Rectal smooth muscle tissue (tissue), 1 donor: ENCODE data around the gene GABRG3.
"Not testable (repeated sequence)": the region's sequence is repeated elsewhere in the genome, so short reads cannot be mapped to it uniquely, and the experiment has no call there.

ENCODE experiments used
- H3K27ac ChIP-seq: one replicate; pipeline ENCODE4 v1.7.0; 2013; ENCODE audit warnings: low read depth, low read length, inconsistent platforms
- H3K27me3 ChIP-seq: one replicate; pipeline ENCODE4 v1.7.0; 2013; ENCODE audit warnings: low read length; ENCODE audit not compliant: control insufficient read depth, insufficient read depth
- H3K36me3 ChIP-seq: one replicate; pipeline ENCODE4 v1.7.0; 2013; ENCODE audit warnings: low read length; ENCODE audit not compliant: control insufficient read depth, insufficient read depth
- H3K4me1 ChIP-seq: one replicate; pipeline ENCODE4 v1.7.0; 2013; ENCODE audit warnings: low read length; ENCODE audit not compliant: control insufficient read depth, insufficient read depth
- H3K4me3 ChIP-seq: one replicate; pipeline ENCODE4 v1.7.0; 2013; ENCODE audit warnings: low read length
- H3K9ac ChIP-seq: one replicate; pipeline ENCODE4 v1.7.0; 2013; ENCODE audit warnings: low read length

GABRG3 gene

DNA sequence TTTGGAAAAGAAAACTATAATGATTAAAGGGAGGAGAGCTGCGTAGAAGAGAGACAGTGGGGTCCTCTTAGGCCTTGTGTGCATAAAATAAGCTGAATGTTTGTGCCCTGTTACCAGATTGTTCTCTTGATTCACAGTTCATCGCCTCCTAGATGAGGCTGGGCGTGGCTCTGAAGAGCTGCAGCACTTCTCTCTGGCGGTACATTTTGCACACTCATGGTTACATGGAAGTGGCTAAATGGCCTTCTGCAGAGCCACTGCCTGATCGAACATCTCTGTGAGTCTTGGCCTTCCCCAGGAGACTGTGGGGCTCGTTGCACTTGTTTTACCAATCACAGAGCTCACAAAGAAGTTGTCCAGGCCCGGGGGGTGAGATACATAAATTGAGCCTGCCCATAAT is 208.8 kb downstream of the GABRG3 start:
- Histone ChIP-seq H3K27ac (no peak overlapping the region), H3K36me3 (no peaks in the 10 kb centered on the region), H3K4me3 (no peak overlapping the region), H3K4me1 (no peaks in the 10 kb centered on the region), H3K9ac (no peak overlapping the region), H3K27me3 (no peaks in the 10 kb centered on the region)

DNA sequence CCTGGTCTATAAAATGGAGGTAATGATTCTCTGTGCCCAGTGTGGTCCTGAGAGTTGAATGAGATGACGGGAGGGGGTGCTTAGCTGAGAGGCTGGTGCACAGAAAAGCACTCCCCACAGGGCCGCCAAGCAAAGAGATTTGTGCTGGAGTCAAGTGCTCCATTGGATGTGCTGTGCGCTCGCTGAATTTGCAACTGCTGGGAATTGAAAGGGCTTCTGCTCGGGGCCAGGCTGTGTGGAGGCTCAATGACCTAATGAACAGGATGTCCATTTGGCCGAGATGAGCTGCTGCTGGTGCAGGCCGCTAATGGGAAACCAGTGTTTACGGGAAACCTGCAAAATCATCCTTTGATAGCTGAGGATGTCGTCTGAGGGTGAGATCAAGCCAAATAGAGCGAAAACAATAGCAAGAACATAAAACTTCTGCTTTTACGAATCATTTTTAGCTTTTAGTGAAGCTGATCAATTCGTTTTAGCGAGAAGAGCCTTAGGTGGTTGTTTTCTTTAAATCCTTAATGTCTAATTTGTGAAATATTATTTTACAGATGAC is 211.7 kb downstream of the GABRG3 start:
- Histone ChIP-seq H3K4me3 (no peak overlapping the region), H3K27ac (no peak overlapping the region), H3K27me3 (no peaks in the 10 kb centered on the region), H3K4me1 (no peaks in the 10 kb centered on the region), H3K36me3 (no peaks in the 10 kb centered on the region), H3K9ac (no peak overlapping the region)

- H3K4me3 ChIP-seq: no peak overlapping the region
- H3K36me3 ChIP-seq: no peaks in the 10 kb centered on the region
- H3K27me3 ChIP-seq: no peaks in the 10 kb centered on the region
- no peak overlapping the region for H3K27ac ChIP-seq
- no peaks in the 10 kb centered on the region for H3K4me1 ChIP-seq
- no peak overlapping the region for H3K9ac ChIP-seq
Observed at GRCh38 chr15:27183201-27183600, 212.2 kb downstream of the GABRG3 start.

- H3K9ac ChIP-seq, H3K36me3 ChIP-seq, H3K27me3 ChIP-seq, H3K4me1 ChIP-seq, H3K4me3 ChIP-seq, H3K27ac ChIP-seq: not testable (repeated sequence)
Observed at GRCh38 chr15:27191515-27191914, 220.5 kb downstream of the GABRG3 start.

DNA sequence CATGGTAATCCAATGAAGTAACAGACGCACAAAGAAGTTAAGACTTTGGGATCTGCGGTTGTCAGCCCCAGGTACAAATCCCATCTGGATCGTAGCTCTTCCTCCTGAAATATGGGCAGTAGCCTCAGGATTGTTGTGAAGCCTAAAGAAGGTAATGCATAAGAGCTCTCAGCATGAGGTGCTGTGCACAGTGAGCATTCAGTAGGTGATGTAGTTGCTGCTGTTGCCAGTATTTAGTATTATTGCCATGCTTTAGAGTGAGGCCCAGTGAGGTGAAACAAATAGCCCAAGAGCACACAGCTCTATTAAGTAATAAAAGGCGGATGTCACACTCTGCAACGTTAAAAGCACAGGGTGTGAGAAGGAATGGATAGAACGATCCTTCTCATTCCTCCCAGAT is 225.7 kb downstream of the GABRG3 start:
- Histone ChIP-seq H3K36me3 (no peaks in the 10 kb centered on the region), H3K9ac (no peak overlapping the region), H3K27ac (no peak overlapping the region), H3K27me3 (no peaks in the 10 kb centered on the region), H3K4me1 (no peaks in the 10 kb centered on the region), H3K4me3 (no peak overlapping the region)

- H3K9ac ChIP-seq: no peak overlapping the region
- no peaks in the 10 kb centered on the region for H3K27me3 ChIP-seq
- H3K36me3 ChIP-seq: no peaks in the 10 kb centered on the region
- H3K4me3 ChIP-seq: no peak overlapping the region
- H3K4me1 ChIP-seq: no peaks in the 10 kb centered on the region
- no peak overlapping the region for H3K27ac ChIP-seq
Observed at GRCh38 chr15:27201425-27201824, 230.4 kb downstream of the GABRG3 start.

GRCh38 chr15:27210176-27210575 is 239.2 kb downstream of the GABRG3 start:
- Histone ChIP-seq H3K9ac (no peak overlapping the region), H3K27ac (no peak overlapping the region), H3K4me3 (no peak overlapping the region)

DNA sequence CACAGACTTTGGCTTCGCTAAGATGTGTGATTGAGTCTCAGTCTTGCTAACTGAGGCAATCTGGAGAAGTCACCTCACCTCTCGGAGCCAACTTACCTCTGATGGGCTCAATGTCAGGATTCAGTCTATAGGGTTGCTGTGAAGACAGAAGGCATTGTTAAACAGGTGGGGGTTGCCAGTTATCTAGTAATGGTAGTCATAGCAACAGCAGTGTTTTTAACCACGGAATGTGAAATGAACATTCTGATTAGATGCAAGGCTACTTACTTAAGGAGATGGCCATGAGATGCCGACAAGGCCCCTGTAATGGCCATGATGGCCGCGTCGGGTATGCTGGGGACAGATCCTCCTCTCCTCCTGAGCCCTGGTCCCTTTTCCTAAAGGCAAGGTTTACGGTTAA is 243.1 kb downstream of the GABRG3 start:
- Histone ChIP-seq H3K27ac (no peak overlapping the region), H3K27me3 (no peaks in the 10 kb centered on the region), H3K4me1 (no peaks in the 10 kb centered on the region), H3K4me3 (no peak overlapping the region), H3K36me3 (no peaks in the 10 kb centered on the region), H3K9ac (no peak overlapping the region)

More at GRCh38 chr15:27210176-27210575, 239.2 kb downstream of the GABRG3 start:
- no peaks in the 10 kb centered on the region for H3K36me3 ChIP-seq
- H3K27me3 ChIP-seq: no peaks in the 10 kb centered on the region
- no peaks in the 10 kb centered on the region for H3K4me1 ChIP-seq

GRCh38 chr15:27214961-27215360 is 244.0 kb downstream of the GABRG3 start:
- no peaks in the 10 kb centered on the region for H3K4me1 ChIP-seq
- H3K27ac ChIP-seq: no peak overlapping the region
- no peak overlapping the region for H3K9ac ChIP-seq
- no peaks in the 10 kb centered on the region for H3K27me3 ChIP-seq
- H3K4me3 ChIP-seq: no peak overlapping the region
- H3K36me3 ChIP-seq: no peaks in the 10 kb centered on the region

DNA sequence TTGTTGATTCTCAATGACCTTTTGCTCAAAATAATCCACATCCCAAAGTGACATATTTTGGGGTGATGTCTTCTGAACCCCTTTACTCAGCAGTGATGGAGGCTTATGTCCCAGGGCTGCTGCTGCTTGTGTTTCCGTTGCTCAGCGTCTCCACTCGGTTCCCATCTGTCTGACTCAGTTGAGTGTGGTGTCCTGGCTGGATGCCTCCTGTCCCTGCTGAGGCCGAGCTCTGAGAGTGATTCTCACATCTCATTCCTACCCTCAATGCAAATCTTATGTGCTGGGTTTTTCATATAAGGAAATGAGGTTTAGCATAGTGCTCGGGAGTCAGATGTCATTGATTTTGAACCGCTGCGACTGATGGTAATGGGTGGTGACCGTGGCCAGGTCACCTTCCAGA is 247.4 kb downstream of the GABRG3 start:
- Histone ChIP-seq H3K4me1 (no peaks in the 10 kb centered on the region), H3K36me3 (no peaks in the 10 kb centered on the region), H3K27ac (no peak overlapping the region), H3K4me3 (no peak overlapping the region), H3K27me3 (no peaks in the 10 kb centered on the region), H3K9ac (no peak overlapping the region)

GRCh38 chr15:27219636-27220035 is 248.7 kb downstream of the GABRG3 start:
- Histone ChIP-seq H3K9ac (no peak overlapping the region), H3K27me3 (no peaks in the 10 kb centered on the region), H3K4me1 (no peaks in the 10 kb centered on the region), H3K36me3 (no peaks in the 10 kb centered on the region), H3K4me3 (no peak overlapping the region), H3K27ac (no peak overlapping the region)

GRCh38 chr15:27220199-27220598 is 249.2 kb downstream of the GABRG3 start:
- Histone ChIP-seq H3K9ac (no peak overlapping the region), H3K36me3 (no peaks in the 10 kb centered on the region), H3K4me1 (no peaks in the 10 kb centered on the region), H3K4me3 (no peak overlapping the region), H3K27ac (no peak overlapping the region), H3K27me3 (no peaks in the 10 kb centered on the region)

- H3K27ac ChIP-seq: no peak overlapping the region
- H3K4me1 ChIP-seq: no peaks in the 10 kb centered on the region
- no peaks in the 10 kb centered on the region for H3K36me3 ChIP-seq
- H3K27me3 ChIP-seq: no peaks in the 10 kb centered on the region
- H3K9ac ChIP-seq: no peak overlapping the region
- no peak overlapping the region for H3K4me3 ChIP-seq
Observed at GRCh38 chr15:27222479-27222878, 251.5 kb downstream of the GABRG3 start.
